ENCODE data around the gene MAN2A2.
"Not testable (repeated sequence)": the region's sequence is repeated elsewhere in the genome, so short reads cannot be mapped to it uniquely, and the experiment has no call there.

Gene MAN2A2

DNA sequence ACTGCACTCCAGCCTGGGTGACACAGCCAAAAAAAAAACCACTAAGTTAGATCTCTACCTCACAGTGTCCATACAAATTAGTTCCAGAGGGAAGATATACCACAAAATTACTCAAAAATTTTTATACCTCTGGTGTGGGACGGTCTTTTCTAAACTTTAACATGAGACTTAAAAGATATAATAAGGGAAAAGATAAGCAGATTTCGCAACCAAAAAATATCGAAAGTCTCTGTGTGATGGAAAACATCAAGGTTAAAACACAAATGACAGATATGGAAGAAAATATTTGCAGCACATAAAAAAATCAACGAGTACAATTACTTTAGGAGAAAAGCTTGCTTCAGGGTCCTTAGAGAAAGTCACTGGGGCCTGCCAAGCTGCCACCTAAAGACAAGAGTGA, 18.8 kb downstream of the MAN2A2 start:
- H3K27me3 ChIP-seq (ENCODE audit: control insufficient read depth, low read length): no peaks in the 10 kb centered on the region
- TF ChIP-seq CTCF (IDR thresholded peaks at IDR 0.05; ENCODE audit: low read depth, low read length, poor library complexity, severe bottlenecking) (no peak), EZH2phosphoT487 (IDR thresholded peaks at IDR 0.05; ENCODE audit: borderline replicate concordance, low read length) (no peak)
- no peak overlapping the region for H3K4me2 ChIP-seq (ENCODE audit: low read length)
- no peaks in the 10 kb centered on the region for H3K9me3 ChIP-seq (ENCODE audit: control insufficient read depth, insufficient read depth, low read length)
- H3K9me2 ChIP-seq (replicated peaks; ENCODE audit: control insufficient read depth, low read length): no peaks in the 10 kb centered on the region
- no peak overlapping the region for H3K4me3 ChIP-seq (ENCODE audit: low read length)
- no peaks in the 10 kb centered on the region for H3K4me1 ChIP-seq (ENCODE audit: control insufficient read depth, low read length)
- H3K27ac ChIP-seq (ENCODE audit: low read depth, low read length): no peak overlapping the region
- no peaks in the 10 kb centered on the region for H3K79me2 ChIP-seq (ENCODE audit: control insufficient read depth, low read length)
- H3K36me3 ChIP-seq (ENCODE audit: control insufficient read depth, low read length): peaks cover 47% of the 10 kb centered on the region
- peaks cover 9% of the 10 kb centered on the region; the same call in 1 of the 2 replicates for H3F3A ChIP-seq (ENCODE audit: control insufficient read depth, insufficient read depth)
- no peaks in the 10 kb centered on the region for H4K20me1 ChIP-seq (ENCODE audit: control insufficient read depth, insufficient read depth, low read depth, low read length)

DNA sequence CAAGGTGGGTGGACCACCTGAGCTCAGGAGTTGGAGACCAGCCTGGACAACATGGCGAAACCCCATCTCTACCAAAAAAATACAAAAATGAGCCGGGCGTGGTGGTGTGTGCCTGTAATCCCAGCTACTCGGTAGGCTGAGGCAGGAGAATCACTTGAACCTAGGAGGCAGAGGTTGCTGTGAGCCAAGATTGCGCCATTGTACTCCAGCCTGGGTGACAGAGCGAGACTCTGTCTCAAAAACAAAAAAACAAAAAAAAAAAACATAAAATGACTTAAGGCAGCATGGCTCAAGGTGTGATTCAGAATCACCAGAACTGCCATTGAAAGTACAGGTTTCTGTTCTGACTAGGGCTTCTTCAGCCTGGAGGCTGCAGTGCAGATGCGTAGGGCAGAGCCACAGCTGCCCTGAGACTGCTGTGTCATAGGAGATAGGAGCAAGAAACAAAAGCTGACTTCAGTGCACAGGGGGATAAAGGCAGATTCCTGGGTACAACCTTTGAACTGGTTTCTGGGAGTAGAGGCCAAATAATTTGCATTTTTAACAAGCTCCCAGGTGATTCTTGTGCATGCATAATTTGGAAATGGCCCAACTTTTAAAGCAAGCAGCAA, 19.7 kb downstream of the MAN2A2 start:
- peaks cover 38% of the 10 kb centered on the region for H3K36me3 ChIP-seq (ENCODE audit: control insufficient read depth, low read length)
- H3K27me3 ChIP-seq (ENCODE audit: control insufficient read depth, low read length); H3K4me2 ChIP-seq (ENCODE audit: low read length); H3K79me2 ChIP-seq (ENCODE audit: control insufficient read depth, low read length); H3K4me3 ChIP-seq (ENCODE audit: low read length); H3F3A ChIP-seq (ENCODE audit: control insufficient read depth, insufficient read depth); H3K9me2 ChIP-seq (replicated peaks; ENCODE audit: control insufficient read depth, low read length); H3K9me3 ChIP-seq (ENCODE audit: control insufficient read depth, insufficient read depth, low read length); H4K20me1 ChIP-seq (ENCODE audit: control insufficient read depth, insufficient read depth, low read depth, low read length); H3K27ac ChIP-seq (ENCODE audit: low read depth, low read length); H3K4me1 ChIP-seq (ENCODE audit: control insufficient read depth, low read length): not testable (repeated sequence)

GRCh38 chr15:90924375-90924774, 21.3 kb downstream of the MAN2A2 start:
- H3K79me2 ChIP-seq (ENCODE audit: control insufficient read depth, low read length): peaks cover 8% of the 10 kb centered on the region
- H3K9me2 ChIP-seq (replicated peaks; ENCODE audit: control insufficient read depth, low read length): no peaks in the 10 kb centered on the region
- no peak overlapping the region for H3K4me3 ChIP-seq (ENCODE audit: low read length)
- peaks cover 25% of the 10 kb centered on the region for H3K36me3 ChIP-seq (ENCODE audit: control insufficient read depth, low read length)
- peaks cover 9% of the 10 kb centered on the region; the same call in 1 of the 2 replicates for H3F3A ChIP-seq (ENCODE audit: control insufficient read depth, insufficient read depth)
- H3K4me2 ChIP-seq (ENCODE audit: low read length): no peak overlapping the region
- TF ChIP-seq CTCF (IDR thresholded peaks at IDR 0.05; ENCODE audit: low read depth, low read length, poor library complexity, severe bottlenecking) (no peak), EZH2phosphoT487 (IDR thresholded peaks at IDR 0.05; ENCODE audit: borderline replicate concordance, low read length) (no peak)
- H3K4me1 ChIP-seq (ENCODE audit: control insufficient read depth, low read length): peaks cover 14% of the 10 kb centered on the region
- H3K27ac ChIP-seq (ENCODE audit: low read depth, low read length): no peak overlapping the region
- H3K9me3 ChIP-seq (ENCODE audit: control insufficient read depth, insufficient read depth, low read length): no peaks in the 10 kb centered on the region
- H3K27me3 ChIP-seq (ENCODE audit: control insufficient read depth, low read length): no peaks in the 10 kb centered on the region
- H4K20me1 ChIP-seq (ENCODE audit: control insufficient read depth, insufficient read depth, low read depth, low read length): no peaks in the 10 kb centered on the region

- peaks cover 16% of the 10 kb centered on the region for H3K36me3 ChIP-seq (ENCODE audit: control insufficient read depth, low read length)
- not testable (repeated sequence) for H3K9me2 ChIP-seq (replicated peaks; ENCODE audit: control insufficient read depth, low read length); H4K20me1 ChIP-seq (ENCODE audit: control insufficient read depth, insufficient read depth, low read depth, low read length); H3K4me3 ChIP-seq (ENCODE audit: low read length); H3K27ac ChIP-seq (ENCODE audit: low read depth, low read length); H3K4me2 ChIP-seq (ENCODE audit: low read length); H3K9me3 ChIP-seq (ENCODE audit: control insufficient read depth, insufficient read depth, low read length); H3K27me3 ChIP-seq (ENCODE audit: control insufficient read depth, low read length)
- peaks cover 26% of the 10 kb centered on the region for H3K4me1 ChIP-seq (ENCODE audit: control insufficient read depth, low read length)
- peaks cover 22% of the 10 kb centered on the region for H3F3A ChIP-seq (ENCODE audit: control insufficient read depth, insufficient read depth)
- peaks cover 25% of the 10 kb centered on the region for H3K79me2 ChIP-seq (ENCODE audit: control insufficient read depth, low read length)
Measured at GRCh38 chr15:90926766-90927165, 23.7 kb downstream of the MAN2A2 start.

DNA sequence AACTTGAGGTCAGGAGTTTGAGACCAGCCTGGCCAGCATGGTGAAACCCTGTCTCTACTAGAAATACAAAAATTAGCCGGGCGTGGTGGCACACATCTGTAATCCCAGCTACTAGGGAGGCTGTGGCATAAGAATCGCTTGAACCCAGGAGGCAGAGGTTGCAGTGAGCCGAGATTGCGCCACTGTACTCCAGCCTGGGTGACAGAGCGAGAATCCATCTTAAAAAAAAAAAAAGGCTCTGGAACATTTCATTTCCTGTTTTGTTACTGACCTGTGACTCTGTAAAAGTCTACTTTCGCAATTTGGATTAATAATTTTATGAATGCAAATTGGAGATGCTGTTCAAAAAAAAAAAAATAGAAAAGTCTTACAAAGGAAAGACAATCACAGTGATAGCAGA, 25.0 kb downstream of the MAN2A2 start:
- not testable (repeated sequence) for H3K9me3 ChIP-seq (ENCODE audit: control insufficient read depth, insufficient read depth, low read length)
- H3K4me3 ChIP-seq (ENCODE audit: low read length): peak overlapping the region; percentile 98; the same call in 1 of the 2 replicates
- peak overlapping the region; percentile 97 for H3K4me2 ChIP-seq (ENCODE audit: low read length)

More for the DNA sequence above, 25.0 kb downstream of the MAN2A2 start:
- H3K27me3 ChIP-seq (ENCODE audit: control insufficient read depth, low read length); H4K20me1 ChIP-seq (ENCODE audit: control insufficient read depth, insufficient read depth, low read depth, low read length); H3K9me2 ChIP-seq (replicated peaks; ENCODE audit: control insufficient read depth, low read length): not testable (repeated sequence)
- Histone ChIP-seq H3F3A (ENCODE audit: control insufficient read depth, insufficient read depth) (peaks cover 22% of the 10 kb centered on the region), H3K36me3 (ENCODE audit: control insufficient read depth, low read length) (peaks cover 15% of the 10 kb centered on the region), H3K4me1 (ENCODE audit: control insufficient read depth, low read length) (peaks cover 33% of the 10 kb centered on the region), H3K79me2 (ENCODE audit: control insufficient read depth, low read length) (peaks cover 30% of the 10 kb centered on the region), H3K27ac (ENCODE audit: low read depth, low read length) (0 out of 2 replicates have a peak overlapping the region, but pooled peaks have one; percentile 13)

All from DOHH2 (cell line).